HT-29 (cell line): Measurements from ENCODE around the gene CERK. TPM values are rescaled to one million over a fixed set of nuclear protein-coding genes. Genes with fewer than 3 reads are reported as not detected.
"Not testable (repeated sequence)": the region's sequence is repeated elsewhere in the genome, so short reads cannot be mapped to it uniquely, and the experiment has no call there.

Source experiments
- DNase-seq: peaks from one replicate; pipeline ENCODE4 v3.0.0-alpha.2; 2015; ENCODE audit warnings: low spot score
- total RNA-seq: library from RNA; depleted of rRNA; stranded (reverse); fragments of >200 nt; shearing (Covaris generic); gene quantifications from 2 replicates; pipeline ENCODE4 v1.2.3, GENCODE V29; 2014; rRNA removed

Gene CERK, protein sequence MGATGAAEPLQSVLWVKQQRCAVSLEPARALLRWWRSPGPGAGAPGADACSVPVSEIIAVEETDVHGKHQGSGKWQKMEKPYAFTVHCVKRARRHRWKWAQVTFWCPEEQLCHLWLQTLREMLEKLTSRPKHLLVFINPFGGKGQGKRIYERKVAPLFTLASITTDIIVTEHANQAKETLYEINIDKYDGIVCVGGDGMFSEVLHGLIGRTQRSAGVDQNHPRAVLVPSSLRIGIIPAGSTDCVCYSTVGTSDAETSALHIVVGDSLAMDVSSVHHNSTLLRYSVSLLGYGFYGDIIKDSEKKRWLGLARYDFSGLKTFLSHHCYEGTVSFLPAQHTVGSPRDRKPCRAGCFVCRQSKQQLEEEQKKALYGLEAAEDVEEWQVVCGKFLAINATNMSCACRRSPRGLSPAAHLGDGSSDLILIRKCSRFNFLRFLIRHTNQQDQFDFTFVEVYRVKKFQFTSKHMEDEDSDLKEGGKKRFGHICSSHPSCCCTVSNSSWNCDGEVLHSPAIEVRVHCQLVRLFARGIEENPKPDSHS
- 17.1 and 18.6 TPM in 2 replicates for total RNA-seq

DNA sequence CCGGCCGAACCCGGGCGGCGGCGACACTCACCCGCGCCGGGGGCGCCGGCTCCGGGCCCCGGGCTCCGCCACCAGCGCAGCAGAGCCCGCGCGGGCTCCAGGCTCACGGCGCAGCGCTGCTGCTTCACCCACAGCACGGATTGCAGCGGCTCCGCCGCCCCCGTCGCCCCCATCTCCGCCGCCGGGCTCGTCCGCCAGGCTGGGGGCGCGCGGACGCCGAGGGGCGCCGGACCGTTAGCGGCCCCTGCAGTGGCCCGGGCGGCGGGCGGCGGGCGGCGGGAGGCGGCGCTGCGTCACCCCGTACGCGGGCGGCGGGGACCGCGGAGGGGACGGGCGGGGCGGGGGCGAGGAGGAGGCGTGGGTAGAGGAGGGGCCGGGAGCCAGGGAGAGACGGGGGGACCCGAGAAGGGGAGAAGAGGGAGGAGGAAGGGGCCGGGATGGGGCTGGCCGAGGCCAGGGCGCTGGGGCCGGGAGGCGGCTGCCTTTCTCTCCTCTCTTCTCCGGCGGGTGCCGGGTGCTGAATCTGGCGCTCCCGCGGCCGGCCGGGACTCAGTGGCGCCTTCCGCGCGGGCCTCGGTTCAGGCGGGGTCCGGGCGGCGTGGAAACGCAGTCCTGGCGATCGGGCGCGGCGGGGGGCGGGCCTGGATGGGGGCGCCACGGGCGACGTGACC lies at the start of gene CERK:
Gene CERK, minus strand, starts transcription at position 277 of the 671 bp plus-strand sequence. Its CDS starts 104 bp downstream, at position 173.
- DNase-seq = peak; percentile 33

DNA sequence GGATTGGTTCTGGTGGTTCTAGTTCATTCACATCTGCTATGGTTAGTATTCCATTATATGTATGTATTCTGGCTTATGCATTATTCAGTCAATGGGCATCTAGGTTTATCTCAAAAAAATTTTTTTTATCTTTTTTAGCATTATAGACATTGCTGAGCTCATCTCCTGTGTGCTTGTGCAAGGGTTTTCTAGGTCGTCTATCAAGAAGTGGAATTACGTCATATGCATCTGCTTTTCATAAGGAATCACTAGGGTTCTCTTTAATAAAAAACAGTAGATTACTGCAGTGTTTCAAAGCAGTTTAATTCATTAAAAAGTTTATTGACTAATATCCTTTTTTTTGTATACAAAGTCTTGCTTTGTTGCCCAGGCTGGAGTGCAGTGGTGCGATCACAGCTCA lies 45.7 kb upstream of the CERK start:
- no peak for DNase-seq

DNA sequence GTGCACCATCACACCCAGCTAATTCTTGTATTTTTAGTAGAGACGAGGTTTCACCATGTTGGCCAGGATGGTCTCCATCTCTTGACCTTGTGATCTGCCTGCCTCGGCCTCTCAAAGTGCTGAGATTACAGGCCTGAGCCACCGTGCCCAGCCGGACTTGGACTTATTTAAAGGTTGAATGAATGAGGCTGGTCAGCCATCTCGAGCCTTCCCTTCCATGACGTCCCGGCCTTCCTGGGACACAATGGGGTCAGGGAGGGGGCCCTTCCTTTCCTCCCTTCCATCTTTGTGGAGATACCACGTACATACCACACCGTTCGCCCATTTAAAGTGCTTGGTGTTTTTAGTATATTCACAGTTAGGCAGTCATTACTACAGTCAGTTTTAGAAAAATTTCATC lies 44.1 kb upstream of the CERK start:
- DNase-seq = not testable (repeated sequence)

DNA sequence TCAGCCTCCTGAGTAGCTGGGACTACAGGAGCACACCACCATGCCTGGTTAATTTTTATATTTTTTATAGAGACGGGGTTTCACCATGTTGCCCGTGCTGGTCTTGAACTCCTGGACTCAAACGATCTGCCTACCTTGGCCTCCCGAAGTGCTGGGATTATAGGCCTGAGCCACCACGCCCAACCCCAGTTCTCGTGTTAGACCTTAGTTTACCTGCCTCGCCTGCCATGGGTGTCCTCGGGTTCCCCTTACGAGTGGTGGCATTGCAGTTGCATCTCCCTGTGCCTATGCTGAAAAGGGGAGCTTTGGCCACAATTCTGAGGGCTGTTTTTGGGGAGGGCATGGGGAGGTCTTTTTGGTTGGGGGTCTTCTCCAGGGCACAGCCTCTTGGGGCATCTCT lies 43.2 kb upstream of the CERK start:
- DNase-seq = no peak

DNA sequence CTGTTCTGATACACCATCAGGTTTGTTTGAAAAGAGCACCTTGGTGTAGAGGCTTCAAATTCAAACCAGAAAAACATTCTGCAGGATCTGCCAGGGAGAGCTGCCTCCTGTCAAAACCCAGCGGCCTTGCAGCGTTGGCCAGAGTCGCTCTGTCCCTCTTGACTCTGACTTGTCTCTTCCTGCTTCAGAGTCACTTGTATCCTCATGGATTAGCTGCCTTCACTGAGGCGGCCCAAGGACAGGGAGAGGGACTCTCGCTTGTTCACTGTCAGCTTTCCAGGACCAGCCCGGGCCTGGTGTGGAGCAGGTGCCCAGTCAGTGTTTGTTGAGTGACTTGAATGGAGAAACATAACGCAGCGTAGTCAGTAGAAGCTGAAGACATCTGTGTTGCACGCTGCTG lies 42.4 kb upstream of the CERK start:
- no peak for DNase-seq

DNA sequence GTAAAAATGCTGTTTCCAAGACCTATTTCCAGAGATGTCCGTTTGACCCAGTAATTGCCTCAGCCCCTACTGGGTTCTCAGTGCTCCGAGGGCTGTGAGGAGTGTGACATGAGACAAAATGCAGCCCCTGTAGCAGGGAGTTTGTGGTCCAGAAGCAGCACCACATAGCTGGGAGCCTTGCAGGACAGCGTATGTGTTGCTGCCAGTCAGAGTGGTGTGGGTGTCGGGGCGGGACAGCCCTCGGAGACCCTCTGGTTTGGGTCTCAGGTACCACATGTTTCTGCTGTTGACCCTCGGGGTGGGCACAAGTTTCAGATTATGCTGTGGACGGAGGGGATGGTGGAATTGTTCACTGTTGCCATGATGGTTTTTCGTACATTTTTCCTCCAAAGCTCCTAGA lies 41.6 kb upstream of the CERK start:
- DNase-seq = no peak

DNA sequence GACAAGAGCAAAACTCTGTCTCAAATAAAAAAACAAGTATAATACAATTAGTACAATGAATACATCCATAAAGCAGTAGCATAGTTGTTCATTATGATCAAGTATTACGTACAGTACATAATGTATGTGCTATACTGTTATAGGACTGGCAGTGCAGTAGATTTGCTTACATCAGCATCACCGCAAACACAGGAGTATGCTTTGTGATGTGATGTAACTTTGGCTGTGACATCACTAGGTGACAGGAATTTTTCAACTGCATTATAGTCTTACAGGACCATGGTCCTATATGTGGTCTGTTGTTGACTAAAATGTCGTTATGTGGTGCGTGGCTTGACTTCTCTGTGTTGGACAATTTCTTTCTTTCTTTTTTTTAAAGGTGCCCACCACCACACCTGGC lies 41.0 kb upstream of the CERK start:
- no peak for DNase-seq

DNA sequence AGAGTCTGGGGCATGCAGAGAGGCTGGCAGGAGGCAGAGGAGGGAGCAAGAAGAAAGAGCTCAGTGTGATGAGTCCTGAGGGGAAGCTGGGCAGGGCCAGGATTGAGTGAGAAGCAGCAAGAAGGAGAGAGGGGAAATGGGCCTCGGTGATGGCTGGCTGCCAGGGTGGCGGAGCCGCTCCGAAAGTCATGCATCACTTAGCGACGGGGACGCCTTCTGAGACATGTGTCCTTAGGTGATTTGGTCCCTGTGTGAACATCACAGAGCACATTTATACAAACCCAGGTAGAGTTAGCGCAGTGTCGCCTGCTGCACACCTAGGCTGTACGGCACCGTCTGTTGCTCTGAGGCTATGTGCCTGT lies 39.5 kb upstream of the CERK start:
- no peak for DNase-seq

DNA sequence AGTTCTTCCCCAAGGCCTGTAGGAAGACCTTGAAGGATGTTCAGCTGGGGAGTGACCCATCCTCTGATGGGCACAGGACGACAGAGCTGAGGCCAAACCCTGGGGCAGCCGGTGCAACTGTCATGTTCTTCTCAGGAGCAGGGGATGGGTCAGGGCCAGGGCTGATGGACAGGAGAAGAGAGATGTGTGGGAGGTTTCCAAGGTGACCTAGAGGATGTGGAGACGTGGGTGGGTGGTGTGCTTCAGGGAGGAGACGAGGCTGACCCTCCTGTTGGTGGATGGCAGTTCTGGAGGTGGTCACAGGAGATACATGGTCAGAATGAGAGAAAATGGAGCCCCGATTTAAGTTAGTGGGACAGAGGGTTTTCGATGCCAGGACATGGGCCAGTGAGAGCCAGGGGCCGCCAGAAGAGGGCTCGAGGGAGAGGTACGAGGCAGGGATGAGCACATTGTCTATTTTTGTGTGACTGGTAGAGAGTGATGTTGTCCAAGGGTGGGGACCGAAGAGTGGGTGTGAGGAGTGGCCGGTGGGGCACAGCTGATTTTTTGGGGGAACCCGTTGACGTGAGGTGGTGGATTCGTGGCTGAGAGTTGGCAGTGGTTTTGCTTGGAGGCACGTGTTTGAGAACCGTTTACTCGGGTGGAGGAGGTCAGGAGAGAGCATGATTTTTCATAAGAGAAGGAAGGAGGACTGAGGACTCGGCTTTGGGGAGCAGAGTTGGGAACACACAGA lies 39.0 kb upstream of the CERK start:
- no peak for DNase-seq

DNA sequence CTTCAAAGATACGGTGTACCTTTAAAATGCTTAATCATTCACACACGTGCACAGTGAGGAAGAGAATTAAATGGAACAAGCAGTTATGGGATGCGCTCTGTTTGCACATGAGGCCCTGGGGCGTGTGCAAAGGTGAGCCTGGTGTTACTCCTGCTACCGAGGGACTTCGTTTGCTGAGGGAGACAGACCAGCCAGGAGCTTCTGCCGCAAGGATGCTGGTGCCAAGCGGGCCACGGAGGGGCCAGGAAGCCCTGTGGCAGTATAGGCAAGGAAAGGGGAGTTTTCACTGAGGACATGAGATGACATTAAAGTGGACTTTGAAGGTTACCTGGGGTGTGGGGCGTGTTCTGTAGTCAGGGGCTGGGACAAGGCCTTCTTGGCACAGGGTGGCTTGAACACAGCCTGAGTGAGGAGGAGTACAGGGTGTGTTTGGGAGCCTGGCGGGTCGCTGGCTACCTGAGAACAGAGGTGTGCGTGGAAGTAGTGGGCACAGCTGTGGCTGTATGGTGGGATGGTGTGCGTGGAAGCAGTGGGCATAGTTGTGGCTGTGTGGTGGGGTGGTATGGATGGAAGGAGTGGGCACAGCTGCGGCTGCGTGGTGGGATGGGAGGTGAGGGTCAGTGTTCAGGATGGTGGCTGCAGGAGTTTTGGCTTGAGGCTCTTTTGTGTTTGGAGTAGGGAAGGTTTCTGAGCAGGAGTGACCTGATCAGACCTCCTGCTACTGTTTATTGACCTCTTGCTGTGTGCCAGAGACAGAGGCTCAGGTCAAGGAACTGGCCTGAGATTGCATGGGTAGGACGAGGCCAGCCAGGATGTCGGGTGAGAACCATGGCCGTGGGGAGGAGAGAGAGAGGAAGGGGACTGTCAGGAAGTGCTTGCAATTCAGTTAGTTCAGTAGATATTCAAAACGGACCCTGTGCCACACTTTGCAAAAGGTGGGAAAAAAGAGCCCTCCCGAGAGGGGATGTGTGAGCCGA lies 38.1 kb upstream of the CERK start:
- peak; percentile 18 for DNase-seq

DNA sequence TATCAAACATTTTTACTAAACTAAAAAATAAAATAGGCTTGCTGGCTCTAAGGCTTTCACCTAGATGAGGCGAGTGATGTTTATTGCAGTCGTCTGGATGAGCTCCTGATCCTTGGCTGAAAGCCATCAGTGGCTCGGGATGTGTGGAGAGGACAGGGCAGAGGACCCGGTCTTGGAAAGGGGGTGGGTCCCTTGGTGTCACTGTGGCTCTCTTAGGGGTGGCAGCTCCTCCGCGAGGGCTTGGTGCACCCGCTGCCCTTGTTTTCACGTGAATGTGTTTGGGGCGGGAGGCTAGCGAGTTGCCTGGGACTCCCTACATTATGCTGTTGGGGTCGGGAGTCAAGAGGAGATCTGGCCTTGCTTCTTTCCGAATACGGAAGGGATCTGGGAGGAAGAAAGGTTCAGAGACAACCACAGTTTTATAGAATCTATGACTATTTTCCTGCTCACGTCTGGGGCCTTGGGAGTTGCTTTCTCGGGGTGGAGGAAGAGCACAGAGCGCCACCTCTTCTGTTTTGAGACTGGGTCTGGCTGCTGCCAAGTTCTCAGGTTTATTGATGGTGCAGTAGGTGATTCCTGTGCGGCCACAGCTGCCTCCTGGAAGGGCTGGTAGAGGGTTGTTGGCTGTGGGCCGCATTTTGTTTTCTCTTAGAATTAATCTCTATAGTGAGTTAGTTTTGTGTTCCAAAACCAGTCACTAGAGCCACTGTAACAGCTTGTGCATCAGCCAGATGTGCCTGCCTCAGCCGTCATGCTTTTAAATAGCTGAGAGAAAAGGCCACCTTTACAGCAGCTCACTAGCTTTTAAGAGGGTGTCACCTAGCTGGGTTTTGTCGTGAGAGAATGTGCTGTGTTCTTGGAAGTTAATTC lies 37.2 kb upstream of the CERK start:
- peak; percentile 17 for DNase-seq

DNA sequence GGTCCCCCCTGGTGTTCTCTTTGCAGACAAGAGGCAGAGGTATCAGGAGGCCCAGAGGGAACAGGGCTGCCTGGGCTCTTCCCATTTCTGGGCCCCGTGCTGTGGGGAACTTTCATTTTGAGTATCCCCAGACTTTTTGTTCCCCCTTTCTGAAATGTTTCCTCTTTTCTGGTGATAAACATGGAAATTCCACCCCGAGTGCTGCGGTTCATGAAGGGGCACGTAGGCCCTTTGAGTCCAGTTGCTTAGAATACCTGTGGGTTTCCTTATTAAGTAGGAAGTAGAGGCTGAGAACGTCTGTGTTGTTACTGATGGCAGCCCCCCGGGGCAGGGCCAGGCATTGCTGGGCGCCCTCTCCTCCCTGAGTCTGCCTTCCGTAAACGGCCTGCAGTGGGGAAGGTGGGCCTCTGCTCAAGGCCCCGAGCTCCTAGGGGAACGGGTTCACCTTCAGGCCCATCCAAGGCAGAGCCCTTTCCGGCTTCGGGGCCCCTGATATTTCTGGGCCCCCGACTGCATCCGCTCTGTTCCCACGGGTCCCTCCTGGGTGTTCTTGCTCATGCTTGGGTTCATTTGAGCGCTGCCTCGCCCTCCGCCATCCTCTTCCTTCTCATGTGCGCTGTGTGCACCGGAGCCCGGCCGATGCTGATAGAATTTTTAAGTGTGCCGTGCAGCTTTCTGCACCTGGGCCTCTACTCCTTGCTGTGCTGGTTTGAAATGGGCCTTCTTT lies 36.4 kb upstream of the CERK start:
- DNase-seq = no peak

DNA sequence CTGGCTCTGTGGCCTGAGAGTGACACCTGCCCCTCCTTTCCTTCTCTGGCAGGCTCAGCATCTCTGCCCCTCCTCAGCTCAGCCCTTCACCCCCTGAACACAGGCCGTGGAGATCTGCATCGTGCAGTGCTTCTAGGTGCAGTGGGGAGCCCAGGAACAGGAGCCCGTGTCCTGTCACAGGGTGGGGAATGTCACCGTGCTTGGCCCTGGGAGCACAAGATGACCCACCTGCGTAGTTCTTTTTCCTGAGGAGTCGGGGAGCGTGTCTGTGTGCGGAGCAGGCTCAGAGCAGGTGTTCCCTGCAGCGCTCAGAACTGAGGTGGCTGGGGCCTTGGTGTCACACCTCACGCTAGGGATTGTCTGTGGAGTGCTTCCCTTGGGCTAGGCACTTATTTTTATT lies 35.0 kb upstream of the CERK start:
- no peak for DNase-seq

DNA sequence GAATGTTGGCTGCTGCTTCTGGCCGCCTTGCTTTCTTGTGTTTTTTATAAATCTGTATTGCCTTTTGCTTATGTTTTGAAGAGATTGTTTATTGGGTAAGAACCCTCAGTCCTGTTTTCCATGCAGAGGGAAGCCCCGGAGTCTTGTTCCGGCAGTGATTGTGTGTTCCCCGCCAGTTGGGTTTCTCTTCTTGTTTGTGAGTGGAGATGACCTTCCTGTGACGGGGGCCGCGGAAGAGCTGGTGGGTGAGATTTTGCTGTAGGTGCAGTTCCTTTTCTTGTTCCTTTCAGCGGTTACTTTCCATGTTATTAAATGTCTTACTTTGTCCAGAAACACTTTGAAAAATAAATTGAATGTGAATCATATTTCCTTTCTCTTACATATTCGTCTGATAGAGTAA lies 32.7 kb upstream of the CERK start:
- DNase-seq = no peak

DNA sequence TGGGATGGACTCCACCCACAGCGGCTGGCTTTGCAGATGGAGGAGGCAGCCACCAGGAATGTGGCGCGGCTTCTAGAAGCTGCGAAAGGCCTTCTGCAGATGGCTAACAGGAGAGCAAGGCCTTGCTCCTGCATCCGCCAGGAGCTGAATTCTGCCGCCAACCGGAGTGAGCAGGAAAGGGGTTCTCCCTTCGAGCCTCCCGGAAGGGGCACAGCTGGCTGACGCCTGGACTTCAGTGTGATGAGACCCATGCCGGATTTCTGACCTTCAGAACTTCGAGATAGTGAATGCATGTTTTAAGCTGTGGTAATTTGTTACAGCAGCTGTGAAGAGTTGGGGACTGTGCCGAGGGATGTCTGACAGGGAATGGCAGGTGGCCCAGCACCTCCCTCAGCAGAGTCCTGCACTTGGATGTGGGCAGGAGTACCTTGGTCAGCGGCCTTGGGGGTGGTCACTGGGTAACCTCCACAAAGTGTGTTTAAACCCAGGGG lies 32.1 kb upstream of the CERK start:
- no peak for DNase-seq

DNA sequence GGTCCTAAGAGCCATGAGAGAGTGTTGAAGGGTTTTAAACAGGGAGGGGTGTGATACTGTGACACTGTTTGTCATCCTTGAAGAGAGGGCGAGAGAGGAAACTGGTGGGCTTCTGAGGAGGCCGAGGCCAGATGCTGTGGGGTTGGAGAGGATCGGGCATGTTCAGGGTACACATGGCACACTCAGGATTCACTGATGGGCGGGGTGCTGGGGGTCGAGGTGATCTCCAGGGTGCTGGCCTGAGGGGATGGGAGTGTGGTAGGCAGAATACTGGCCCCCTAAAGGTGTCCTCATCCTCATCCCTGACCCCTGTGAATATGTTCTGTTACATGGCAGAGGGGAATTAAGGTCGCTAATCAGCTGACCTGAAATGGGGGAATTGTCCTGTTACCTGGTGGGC lies 31.7 kb upstream of the CERK start:
- no peak for DNase-seq

DNA sequence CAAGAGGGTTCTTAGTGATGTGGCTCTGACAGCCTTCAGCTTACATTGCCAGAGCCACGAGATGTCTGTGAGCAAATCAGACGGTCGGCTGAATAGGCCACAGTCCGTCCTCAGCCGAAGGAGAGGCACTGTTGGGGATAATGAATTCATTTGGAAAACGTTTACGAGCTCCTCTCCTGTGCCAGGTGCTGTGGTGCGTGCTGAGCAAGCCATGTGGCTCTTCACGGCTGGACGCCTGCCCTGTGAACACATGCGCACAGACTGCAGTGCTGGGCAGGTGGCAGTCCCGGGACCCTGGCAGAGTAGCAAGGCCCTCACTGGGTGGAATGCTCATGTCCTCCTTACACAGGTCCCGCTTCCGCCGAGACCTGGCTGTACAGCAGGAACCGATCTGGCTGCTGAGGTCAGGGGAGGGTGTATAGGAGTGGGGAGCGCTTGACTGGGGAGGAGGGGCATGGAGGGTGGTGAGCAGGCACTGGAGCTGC lies 31.2 kb upstream of the CERK start:
- no peak for DNase-seq

DNA sequence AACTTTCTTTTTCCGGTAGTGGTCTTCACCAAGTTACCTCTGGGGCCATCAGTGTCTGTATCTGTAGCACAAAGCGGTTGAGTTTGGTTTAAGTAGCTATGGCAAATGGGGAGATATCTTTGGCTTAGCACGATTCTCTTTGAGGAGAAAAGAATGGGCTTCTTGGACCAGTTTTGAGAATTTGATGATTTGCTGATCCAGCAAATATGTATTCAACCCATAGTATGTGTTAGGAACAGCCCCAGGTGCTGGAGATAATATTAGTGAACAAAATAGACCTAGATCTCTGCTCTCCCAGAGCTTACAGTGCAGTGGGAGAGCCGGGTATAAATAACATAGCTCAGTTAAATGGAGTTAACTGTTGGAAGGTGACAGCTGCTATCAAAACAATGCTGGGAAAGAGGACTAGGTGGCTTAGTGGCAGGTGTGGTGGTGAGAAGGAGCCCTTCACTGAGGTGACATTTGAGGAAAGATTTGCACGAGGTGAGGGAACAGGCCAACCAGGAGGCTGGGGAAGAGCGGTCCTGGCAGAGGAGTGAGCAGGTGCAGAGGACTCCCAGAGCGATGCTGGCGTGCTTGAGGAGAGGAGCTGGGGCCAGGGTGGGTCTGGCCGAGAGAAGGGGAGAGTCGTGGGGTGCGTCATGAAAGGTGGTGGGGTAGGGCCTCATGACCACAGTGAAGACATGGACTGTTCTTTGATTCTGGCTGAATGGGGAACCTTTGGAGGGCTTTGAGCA lies 29.4 kb upstream of the CERK start:
- DNase-seq = no peak
